ENCODE data around the gene PRAMEF18. TPM values are rescaled to one million over a fixed set of nuclear protein-coding genes. Genes with fewer than 3 reads are reported as not detected.
"Not testable (repeated sequence)": the region's sequence is repeated elsewhere in the genome, so short reads cannot be mapped to it uniquely, and the experiment has no call there.

Gene PRAMEF18
- total RNA-seq, 2 experiments from 2014 or later = not detected

GRCh38 chr1:13230096-13230495 lies 4.1 kb upstream of the PRAMEF18 start:
- not testable (repeated sequence) for H3K36me3 Mint-ChIP-seq; ATAC-seq (ENCODE audit: low read depth); H3K27ac Mint-ChIP-seq; DNase-seq; H3K27me3 Mint-ChIP-seq; H3K9me3 Mint-ChIP-seq; H3K4me1 Mint-ChIP-seq; H3K4me3 Mint-ChIP-seq
- POLR2A ChIA-PET = interaction anchor here (0.7 kb wide), 1 partner anchor 167 kb away, joined by 6 read pairs; no protein-coding TSS in a partner anchor

GRCh38 chr1:13228343-13228781 lies 2.4 kb upstream of the PRAMEF18 start:
- POLR2A ChIA-PET = no interaction called here
- H3K36me3 Mint-ChIP-seq = no peaks in the 10 kb centered on the region
- H3K27me3 Mint-ChIP-seq = no peaks in the 10 kb centered on the region
- DNase-seq (no peak), ATAC-seq (ENCODE audit: low read depth) (no peak)
- no peaks in the 10 kb centered on the region for H3K4me1 Mint-ChIP-seq
- H3K9me3 Mint-ChIP-seq = no peaks in the 10 kb centered on the region
- no peak overlapping the region for H3K4me3 Mint-ChIP-seq
- H3K27ac Mint-ChIP-seq = no peak overlapping the region

GRCh38 chr1:13227271-13228055 lies 1.5 kb upstream of the PRAMEF18 start:
- not testable (repeated sequence) for H3K4me1 Mint-ChIP-seq; H3K9me3 Mint-ChIP-seq; ATAC-seq (ENCODE audit: low read depth); DNase-seq; H3K27ac Mint-ChIP-seq; H3K27me3 Mint-ChIP-seq; H3K36me3 Mint-ChIP-seq; H3K4me3 Mint-ChIP-seq
- POLR2A ChIA-PET = interaction anchor here (0.7 kb wide), 1 partner anchor 251 kb away, joined by 4 read pairs; no protein-coding TSS in a partner anchor

- H3K4me1 Mint-ChIP-seq = no peaks in the 10 kb centered on the region
- DNase-seq (no peak), ATAC-seq (ENCODE audit: low read depth) (no peak)
- POLR2A ChIA-PET = no interaction called here
- H3K4me3 Mint-ChIP-seq = no peak overlapping the region
- H3K36me3 Mint-ChIP-seq = no peaks in the 10 kb centered on the region
- H3K27me3 Mint-ChIP-seq = no peaks in the 10 kb centered on the region
- H3K27ac Mint-ChIP-seq = no peak overlapping the region
- H3K9me3 Mint-ChIP-seq = no peaks in the 10 kb centered on the region
Observed at GRCh38 chr1:13224480-13225060, 1.4 kb downstream of the PRAMEF18 start.

- ATAC-seq (ENCODE audit: low read depth); H3K4me1 Mint-ChIP-seq; H3K36me3 Mint-ChIP-seq; H3K9me3 Mint-ChIP-seq; H3K27ac Mint-ChIP-seq; DNase-seq; POLR2A ChIA-PET; H3K4me3 Mint-ChIP-seq; H3K27me3 Mint-ChIP-seq: not testable (repeated sequence)
Observed at GRCh38 chr1:13222788-13223187, 3.2 kb downstream of the PRAMEF18 start.

GRCh38 chr1:13219203-13219602 lies 6.8 kb downstream of the PRAMEF18 start:
- H3K4me3 Mint-ChIP-seq; H3K27me3 Mint-ChIP-seq; ATAC-seq (ENCODE audit: low read depth); H3K36me3 Mint-ChIP-seq; DNase-seq; H3K27ac Mint-ChIP-seq; POLR2A ChIA-PET; H3K4me1 Mint-ChIP-seq; H3K9me3 Mint-ChIP-seq: not testable (repeated sequence)

GRCh38 chr1:13216619-13217018 lies 9.3 kb downstream of the PRAMEF18 start:
- DNase-seq; ATAC-seq (ENCODE audit: low read depth); H3K27ac Mint-ChIP-seq; H3K4me1 Mint-ChIP-seq; H3K27me3 Mint-ChIP-seq; H3K4me3 Mint-ChIP-seq; H3K36me3 Mint-ChIP-seq; H3K9me3 Mint-ChIP-seq; POLR2A ChIA-PET: not testable (repeated sequence)

- H3K9me3 Mint-ChIP-seq; H3K4me3 Mint-ChIP-seq; ATAC-seq (ENCODE audit: low read depth); DNase-seq; H3K27me3 Mint-ChIP-seq; H3K27ac Mint-ChIP-seq; H3K4me1 Mint-ChIP-seq; H3K36me3 Mint-ChIP-seq; POLR2A ChIA-PET: not testable (repeated sequence)
Observed at GRCh38 chr1:13208712-13209111, 17.2 kb downstream of the PRAMEF18 start.

- DNase-seq; H3K27ac Mint-ChIP-seq; H3K4me1 Mint-ChIP-seq; H3K27me3 Mint-ChIP-seq; ATAC-seq (ENCODE audit: low read depth); H3K9me3 Mint-ChIP-seq; H3K36me3 Mint-ChIP-seq; POLR2A ChIA-PET; H3K4me3 Mint-ChIP-seq: not testable (repeated sequence)
Observed at GRCh38 chr1:13201309-13201708, 24.6 kb downstream of the PRAMEF18 start, which contains the start of gene PRAMEF13. PRAMEF13 (minus strand) TSS chr1:13201409; CDS start chr1:13199589, 1,820 bp downstream.

Other genes starting within 250 kb of the PRAMEF18 start
- not detected for gene PRAMEF27, start 169.6 kb downstream of the PRAMEF18 start, total RNA-seq
- not detected for gene HNRNPCL3, start 165.4 kb downstream of the PRAMEF18 start, total RNA-seq
- gene PRAMEF25, start 155.4 kb downstream of the PRAMEF18 start, total RNA-seq = not detected
- gene HNRNPCL2, start 109.3 kb downstream of the PRAMEF18 start, total RNA-seq = not detected
- gene PRAMEF26, start 70.1 kb downstream of the PRAMEF18 start, total RNA-seq = not detected
- not detected for gene HNRNPCL4, start 60.5 kb downstream of the PRAMEF18 start, total RNA-seq
- gene PRAMEF9, start 54.3 kb downstream of the PRAMEF18 start, total RNA-seq = not detected
- not detected for gene PRAMEF13, start 24.7 kb downstream of the PRAMEF18 start, total RNA-seq
- gene PRAMEF5, start 28.0 kb upstream of the PRAMEF18 start, total RNA-seq = not detected
- not detected for gene PRAMEF8, start 59.0 kb upstream of the PRAMEF18 start, total RNA-seq
- not detected for gene PRAMEF33, start 77.4 kb upstream of the PRAMEF18 start, total RNA-seq
- not detected for gene PRAMEF15, start 89.4 kb upstream of the PRAMEF18 start, total RNA-seq
- not detected for gene PRAMEF14, start 121.0 kb upstream of the PRAMEF18 start, total RNA-seq
- gene PRAMEF19, start 145.8 kb upstream of the PRAMEF18 start, total RNA-seq = not detected
- not detected for gene PRAMEF17, start 163.5 kb upstream of the PRAMEF18 start, total RNA-seq
- gene PRAMEF20, start 184.3 kb upstream of the PRAMEF18 start, total RNA-seq = not detected

Measured in activated naive CD8-positive, alpha-beta T cell treated with anti-CD3 and anti-CD28 coated beads, Interleukin-2, amount 10 ng/mL, durations not matched to agents 7 days and 5 days (primary cell).